HG03342 (cell line): ENCODE measurements around the gene LAMTOR2.
"Not testable (repeated sequence)": the region's sequence is repeated elsewhere in the genome, so short reads cannot be mapped to it uniquely, and the experiment has no call there.

Experiments
- ATAC-seq: cut with Tn5 transposase; IDR thresholded peaks from one replicate; pipeline ENCODE4 v1.9.1; 2021; ENCODE audit warnings: mild to moderate bottlenecking, moderate library complexity; ENCODE audit not compliant: unreplicated experiment

The LAMTOR2 gene

GRCh38 chr1:156054500-156055280 is at the start of gene LAMTOR2:
Gene LAMTOR2, plus strand, starts transcription at chr1:156054782. Its CDS starts 108 bp downstream, at chr1:156054890.
- peak; percentile 75 for ATAC-seq

- no peak for ATAC-seq
These were observed 49.6 kb upstream of the LAMTOR2 start for GRCh38 chr1:156004843-156005584.

- ATAC-seq, result no peak
These were observed 47.8 kb upstream of the LAMTOR2 start for GRCh38 chr1:156006666-156007376.

GRCh38 chr1:156009404-156009803 is 45.2 kb upstream of the LAMTOR2 start:
- ATAC-seq, result no peak

GRCh38 chr1:156012051-156012817 is 42.3 kb upstream of the LAMTOR2 start:
- ATAC-seq, result peak; percentile 79

GRCh38 chr1:156014829-156015228 is 39.8 kb upstream of the LAMTOR2 start:
- ATAC-seq, result no peak

GRCh38 chr1:156019946-156020292 is 34.7 kb upstream of the LAMTOR2 start:
- ATAC-seq, result no peak

- peak; percentile 98 for ATAC-seq
These were observed 34.1 kb upstream of the LAMTOR2 start, which contains the start of gene SSR2 for GRCh38 chr1:156020293-156021092. Gene SSR2, minus strand, starts transcription at chr1:156020951. Its CDS starts 784 bp downstream, at chr1:156020167.

- no peak for ATAC-seq
These were observed 33.5 kb upstream of the LAMTOR2 start for GRCh38 chr1:156021093-156021428.

- no peak for ATAC-seq
These were observed 32.6 kb upstream of the LAMTOR2 start for GRCh38 chr1:156021954-156022353.

GRCh38 chr1:156024801-156025200 is 29.8 kb upstream of the LAMTOR2 start:
- ATAC-seq, result no peak

- ATAC-seq, result no peak
These were observed 28.7 kb upstream of the LAMTOR2 start for GRCh38 chr1:156025876-156026275.

GRCh38 chr1:156026588-156026987 is 28.0 kb upstream of the LAMTOR2 start:
- no peak for ATAC-seq

GRCh38 chr1:156033011-156033410 is 21.6 kb upstream of the LAMTOR2 start:
- ATAC-seq, result no peak

GRCh38 chr1:156034991-156035390 is 19.6 kb upstream of the LAMTOR2 start:
- not testable (repeated sequence) for ATAC-seq

GRCh38 chr1:156042828-156043227 is 11.8 kb upstream of the LAMTOR2 start:
- ATAC-seq, result no peak

GRCh38 chr1:156045076-156045475 is 9.5 kb upstream of the LAMTOR2 start:
- no peak for ATAC-seq

GRCh38 chr1:156048663-156049258 is 5.8 kb upstream of the LAMTOR2 start:
- no peak for ATAC-seq

- ATAC-seq, result no peak
These were observed 4.2 kb upstream of the LAMTOR2 start for GRCh38 chr1:156050376-156050775.
